HEK293T (cell line): ENCODE results near the gene S100A11.

Experiments
- BHLHE40 ChIP-seq: fragments of 450-650 bp; IDR thresholded peaks from 2 replicates; pipeline ENCODE4 v1.6.1; 2016; ENCODE audit warnings: mild to moderate bottlenecking, moderate library complexity, borderline replicate concordance
- ELF4 ChIP-seq: fragments of 450-650 bp; IDR thresholded peaks from 2 replicates; pipeline ENCODE4 v1.6.1; 2017; ENCODE audit warnings: antibody characterized with exemption
- FOXA1 ChIP-seq: fragments of 450-650 bp; IDR thresholded peaks from 2 replicates; pipeline ENCODE4 v1.6.1; 2016; ENCODE audit warnings: mild to moderate bottlenecking
- L3MBTL2 ChIP-seq: fragments of 450-650 bp; conservative IDR thresholded peaks from 2 replicates; pipeline ENCODE4 v1.6.1; 2016; ENCODE audit warnings: mild to moderate bottlenecking
- NFRKB ChIP-seq: fragments of 450-650 bp; IDR thresholded peaks from 2 replicates; pipeline ENCODE4 v1.6.1; 2016; ENCODE audit warnings: mild to moderate bottlenecking, moderate library complexity
- SP1 ChIP-seq: fragments of 450-650 bp; IDR thresholded peaks from 2 replicates; pipeline ENCODE4 v1.6.1; 2017
- SUZ12 ChIP-seq: fragments of 450-650 bp; IDR thresholded peaks from 2 replicates; pipeline ENCODE4 v1.6.1; 2016; ENCODE audit warnings: mild to moderate bottlenecking

DNA sequence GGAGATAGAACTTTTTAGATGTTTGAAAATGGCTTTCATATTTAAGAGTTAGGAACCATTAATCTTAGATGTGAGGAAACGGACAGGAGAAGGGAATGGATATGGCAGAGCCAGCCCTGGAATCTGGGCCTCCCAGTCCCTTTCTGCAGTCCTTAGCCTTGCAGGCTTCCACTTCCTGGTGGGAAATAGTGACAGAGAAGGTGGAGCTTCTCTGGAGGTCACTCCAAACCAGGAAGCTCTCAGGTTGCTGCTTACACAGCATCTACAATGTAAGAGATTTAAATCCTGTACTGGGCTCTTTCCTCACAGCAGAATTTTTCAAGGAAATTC is 2.5 kb downstream of the S100A11 start:
- TF ChIP-seq SP1 (no peak), BHLHE40 (no peak), ELF4 (0 out of 2 replicates have a peak, but pooled peaks have one; percentile 35), FOXA1 (no peak), L3MBTL2 (no peak), NFRKB (no peak), SUZ12 (no peak)
